Measurements from ENCODE around the gene DLGAP1.

DNA sequence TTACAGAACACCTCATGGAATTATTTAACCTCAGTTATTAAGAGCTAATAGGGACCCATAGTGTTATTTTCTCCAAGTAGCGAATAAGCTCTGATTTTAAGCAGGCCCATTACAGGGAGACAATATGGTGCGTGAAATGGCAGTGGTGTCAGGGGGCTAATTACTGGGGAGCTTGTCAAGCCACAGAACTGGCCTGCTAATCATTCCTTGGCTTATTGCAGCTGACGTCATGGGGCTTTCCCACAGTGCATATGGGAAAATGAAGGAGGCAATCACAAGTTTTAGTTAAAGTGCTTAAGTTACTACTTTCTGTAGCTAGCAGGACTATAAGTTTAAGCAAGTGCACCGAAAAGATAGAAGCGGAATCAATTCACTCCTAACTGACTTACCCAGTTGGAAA lies 742.6 kb downstream of the DLGAP1 start:
- no peak for TF ChIP-seq ZNF274 (IDR thresholded peaks at IDR 0.05; ENCODE audit: low read depth, low read length)
- no peak for TF ChIP-seq YY1 (IDR thresholded peaks at IDR 0.05; ENCODE audit: insufficient read depth, insufficient read length)
- TF ChIP-seq SUZ12 (IDR thresholded peaks at IDR 0.05; ENCODE audit: extremely low read depth, insufficient read depth, insufficient read length) = no peak
